ENCODE measurements around the gene KRTAP19-1. TPM values are rescaled to one million over a fixed set of nuclear protein-coding genes. Genes with fewer than 3 reads are reported as not detected.

KRTAP19-1 gene
- polyA plus RNA-seq, 3 donors, result not detected

GRCh38 chr21:30502041-30502440 lies 21.9 kb upstream of the KRTAP19-1 start, which contains the start of gene KRTAP19-5:
KRTAP19-5 (minus strand) TSS chr21:30502141; CDS start chr21:30502090, 51 bp downstream.
- no peak within 1 kb of the TSS for H3K9ac ChIP-seq (ENCODE audit: insufficient read depth, low read length, poor library complexity, severe bottlenecking)
- H2AFZ ChIP-seq (ENCODE audit: insufficient read depth, low read depth, low read length, poor library complexity, severe bottlenecking), result no peak within 1 kb of the TSS
- DNase-seq, result no peak
- H3K27ac ChIP-seq (ENCODE audit: low read depth in 1 of 2, low read length in 2 of 2), result no peak within 1 kb of the TSS
- Mint-ChIP-seq H3K27ac (no peak within 1 kb of the TSS), H3K4me3 (no peak within 1 kb of the TSS), H3K9me3 (peaks cover 0 to 6% (median 3%) of the 10 kb centered on the region in 7 donors), H3K36me3 (no peaks in the 10 kb centered on the region), H3K27me3 (ENCODE audit: low read depth in 3 of 3) (no peaks in the 10 kb centered on the region), H3K4me1 (no peaks in the 10 kb centered on the region)
- no peaks in the 10 kb centered on the region for H4K20me1 ChIP-seq (ENCODE audit: insufficient read depth, low read length)
- no peak for TF ChIP-seq CTCF (IDR thresholded peaks at IDR 0.05)
- no peaks in the 10 kb centered on the region for H3K36me3 ChIP-seq (replicated peaks in 1 of 2; ENCODE audit: control insufficient read depth in 1 of 2, insufficient read depth in 2 of 2, low read length in 2 of 2)
- no peaks in the 10 kb centered on the region for H3K4me1 ChIP-seq (ENCODE audit: control insufficient read depth in 1 of 2, insufficient read depth in 2 of 2, low read length in 2 of 2)
- WGBS (ENCODE audit: insufficient coverage), result 93% methylated on average over 3 of the region's 6 CpGs
- intact Hi-C loops (cut with micrococcal nuclease), result no loop called here
- no peaks in the 10 kb centered on the region for H3K79me2 ChIP-seq (ENCODE audit: insufficient read depth, low read length)
- no peak within 1 kb of the TSS for H3K4me2 ChIP-seq (replicated peaks; ENCODE audit: extremely low read depth, low read length, poor library complexity, severe bottlenecking)
- H3K27me3 ChIP-seq (ENCODE audit: control insufficient read depth in 2 of 2, insufficient read depth in 2 of 2, low read length in 2 of 2), result no peaks in the 10 kb centered on the region
- H3K9me3 ChIP-seq (replicated peaks in 1 of 2; ENCODE audit: control insufficient read depth in 1 of 2, insufficient read depth in 1 of 2, low read length in 2 of 2), result peaks cover 4 to 5% of the 10 kb centered on the region in 2 donors
- no peak within 1 kb of the TSS for H3K4me3 ChIP-seq (replicated peaks in 1 of 3; ENCODE audit: low read depth in 2 of 3, low read length in 3 of 3)

DNA sequence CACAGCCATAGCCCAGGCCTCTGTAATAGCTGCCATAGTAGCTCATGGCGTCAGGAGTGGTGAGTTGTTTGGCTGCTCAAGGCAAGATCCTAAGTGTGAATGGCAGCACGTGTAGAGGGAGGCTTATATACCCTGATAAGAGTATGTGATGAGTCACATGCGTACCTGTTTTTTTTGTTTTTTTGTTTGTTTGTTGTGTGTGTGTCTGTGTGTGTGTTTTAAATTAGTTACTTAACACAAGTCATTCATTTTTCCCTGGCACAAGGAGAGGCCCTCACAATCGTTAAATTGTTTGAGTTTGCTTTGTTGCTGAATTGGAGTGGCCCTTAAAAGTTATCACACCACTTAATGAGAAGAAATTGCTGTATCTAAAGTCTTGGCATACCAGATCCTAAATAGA lies 16.9 kb upstream of the KRTAP19-1 start, which contains the start of gene KRTAP19-4:
Gene KRTAP19-4 (minus strand): TSS at position 101 of the 400 bp plus-strand sequence. CDS start 55 bp downstream, at position 46.
- no peak within 1 kb of the TSS for H3K4me3 Mint-ChIP-seq
- Histone ChIP-seq H3K9me3 (replicated peaks in 1 of 2; ENCODE audit: control insufficient read depth in 1 of 2, insufficient read depth in 1 of 2, low read length in 2 of 2) (peaks cover 11 to 16% of the 10 kb centered on the region in 2 donors), H3K4me2 (replicated peaks; ENCODE audit: extremely low read depth, low read length, poor library complexity, severe bottlenecking) (no peak within 1 kb of the TSS), H3K27ac (ENCODE audit: low read depth in 1 of 2, low read length in 2 of 2) (no peak within 1 kb of the TSS), H3K79me2 (ENCODE audit: insufficient read depth, low read length) (no peaks in the 10 kb centered on the region), H3K27me3 (ENCODE audit: control insufficient read depth in 2 of 2, insufficient read depth in 2 of 2, low read length in 2 of 2) (no peaks in the 10 kb centered on the region), H3K4me1 (ENCODE audit: control insufficient read depth in 1 of 2, insufficient read depth in 2 of 2, low read length in 2 of 2) (no peaks in the 10 kb centered on the region), H4K20me1 (ENCODE audit: insufficient read depth, low read length) (no peaks in the 10 kb centered on the region), H3K36me3 (replicated peaks in 1 of 2; ENCODE audit: control insufficient read depth in 1 of 2, insufficient read depth in 2 of 2, low read length in 2 of 2) (no peaks in the 10 kb centered on the region), H3K4me3 (replicated peaks in 1 of 3; ENCODE audit: low read depth in 2 of 3, low read length in 3 of 3) (no peak within 1 kb of the TSS), H3K9ac (ENCODE audit: insufficient read depth, low read length, poor library complexity, severe bottlenecking) (no peak within 1 kb of the TSS), H2AFZ (ENCODE audit: insufficient read depth, low read depth, low read length, poor library complexity, severe bottlenecking) (no peak within 1 kb of the TSS)
- peaks cover 0 to 2% (median 0%) of the 10 kb centered on the region in 3 donors for H3K27me3 Mint-ChIP-seq (ENCODE audit: low read depth in 3 of 3)
- no peak within 1 kb of the TSS for H3K27ac Mint-ChIP-seq
- TF ChIP-seq CTCF (IDR thresholded peaks at IDR 0.05), result no peak
- no peaks in the 10 kb centered on the region for H3K4me1 Mint-ChIP-seq
- no peak for DNase-seq
- peaks cover 0 to 14% (median 6%) of the 10 kb centered on the region in 7 donors for H3K9me3 Mint-ChIP-seq
- WGBS (ENCODE audit: insufficient coverage), result 67% methylated on average over 2 of the region's 4 CpGs
- intact Hi-C loops (cut with micrococcal nuclease), result no loop called here
- H3K36me3 Mint-ChIP-seq, result no peaks in the 10 kb centered on the region
